Measurements from ENCODE around the gene B4GALNT2. TPM values are rescaled to one million over a fixed set of nuclear protein-coding genes. Genes with fewer than 3 reads are reported as not detected.
"Not testable (repeated sequence)": the region's sequence is repeated elsewhere in the genome, so short reads cannot be mapped to it uniquely, and the experiment has no call there.

Gene B4GALNT2
- total and polyA plus RNA-seq, 2 donors from 2014 or later, result 1.3 to 4.3 TPM

GRCh38 chr17:49170216-49170615 is 37.6 kb downstream of the B4GALNT2 start:
- no peak overlapping the region for H3K9ac ChIP-seq (ENCODE audit: low read length in 3 of 3)
- no peaks in the 10 kb centered on the region for H3K36me3 ChIP-seq (ENCODE audit: control insufficient read depth in 2 of 3, insufficient read depth in 3 of 3, low read length in 3 of 3)
- peaks cover 0 to 3% (median 0%) of the 10 kb centered on the region in 3 donors for H3K9me3 ChIP-seq (ENCODE audit: control insufficient read depth in 2 of 3, insufficient read depth in 1 of 3, low read length in 3 of 3)
- no peaks in the 10 kb centered on the region for H3K4me1 ChIP-seq (ENCODE audit: control insufficient read depth in 2 of 3, insufficient read depth in 2 of 3, low read depth in 1 of 3, low read length in 3 of 3)
- DNase-seq, result no peak
- no peak overlapping the region for H3K4me3 ChIP-seq (ENCODE audit: low read length in 3 of 3)
- no peak overlapping the region for H3K27ac ChIP-seq (ENCODE audit: low read depth in 2 of 2, low read length in 2 of 2)
- H3K27me3 ChIP-seq (ENCODE audit: control insufficient read depth, insufficient read depth, low read length), result no peaks in the 10 kb centered on the region
- no peak for FAIRE-seq
- no peak for TF ChIP-seq CTCF (IDR thresholded peaks at IDR 0.05; ENCODE audit: borderline replicate concordance, extremely low read depth, insufficient read depth)
- intact Hi-C loops (cut with DNase I), result no loop called here

- H3K4me1 ChIP-seq (ENCODE audit: control insufficient read depth in 2 of 3, insufficient read depth in 2 of 3, low read depth in 1 of 3, low read length in 3 of 3); H3K36me3 ChIP-seq (ENCODE audit: control insufficient read depth in 2 of 3, insufficient read depth in 3 of 3, low read length in 3 of 3); DNase-seq; H3K4me3 ChIP-seq (ENCODE audit: low read length in 3 of 3); FAIRE-seq; H3K27me3 ChIP-seq (ENCODE audit: control insufficient read depth, insufficient read depth, low read length); H3K27ac ChIP-seq (ENCODE audit: low read depth in 2 of 2, low read length in 2 of 2); H3K9me3 ChIP-seq (ENCODE audit: control insufficient read depth in 2 of 3, insufficient read depth in 1 of 3, low read length in 3 of 3); intact Hi-C loops (cut with DNase I); H3K9ac ChIP-seq (ENCODE audit: low read length in 3 of 3): not testable (repeated sequence)
Observed at GRCh38 chr17:49170711-49171110, 38.1 kb downstream of the B4GALNT2 start.

- H3K27me3 ChIP-seq (ENCODE audit: control insufficient read depth, insufficient read depth, low read length); intact Hi-C loops (cut with DNase I); H3K9ac ChIP-seq (ENCODE audit: low read length in 3 of 3); H3K36me3 ChIP-seq (ENCODE audit: control insufficient read depth in 2 of 3, insufficient read depth in 3 of 3, low read length in 3 of 3); H3K4me1 ChIP-seq (ENCODE audit: control insufficient read depth in 2 of 3, insufficient read depth in 2 of 3, low read depth in 1 of 3, low read length in 3 of 3); H3K4me3 ChIP-seq (ENCODE audit: low read length in 3 of 3); DNase-seq; H3K27ac ChIP-seq (ENCODE audit: low read depth in 2 of 2, low read length in 2 of 2); FAIRE-seq: not testable (repeated sequence)
- peaks cover 0 to 20% (median 2%) of the 10 kb centered on the region in 3 donors for H3K9me3 ChIP-seq (ENCODE audit: control insufficient read depth in 2 of 3, insufficient read depth in 1 of 3, low read length in 3 of 3)
Observed at GRCh38 chr17:49175978-49176377, 43.4 kb downstream of the B4GALNT2 start.

GRCh38 chr17:49180303-49180702 is 47.7 kb downstream of the B4GALNT2 start:
- DNase-seq, result peak in 4 of 5 donors; percentile 40 to 69 (median 50)
- intact Hi-C loops (cut with DNase I), result loop anchor here (5.0 kb wide), 1 partner anchor 47 kb away; no protein-coding TSS in a partner anchor
- Histone ChIP-seq H3K4me1 (ENCODE audit: control insufficient read depth in 2 of 3, insufficient read depth in 2 of 3, low read depth in 1 of 3, low read length in 3 of 3) (no peaks in the 10 kb centered on the region), H3K36me3 (ENCODE audit: control insufficient read depth in 2 of 3, insufficient read depth in 3 of 3, low read length in 3 of 3) (no peaks in the 10 kb centered on the region), H3K9me3 (ENCODE audit: control insufficient read depth in 2 of 3, insufficient read depth in 1 of 3, low read length in 3 of 3) (peaks cover 0 to 16% (median 2%) of the 10 kb centered on the region in 3 donors), H3K9ac (ENCODE audit: low read length in 3 of 3) (no peak overlapping the region), H3K4me3 (ENCODE audit: low read length in 3 of 3) (no peak overlapping the region), H3K27me3 (ENCODE audit: control insufficient read depth, insufficient read depth, low read length) (no peaks in the 10 kb centered on the region), H3K27ac (ENCODE audit: low read depth in 2 of 2, low read length in 2 of 2) (no peak overlapping the region)
- TF ChIP-seq CTCF (IDR thresholded peaks at IDR 0.05; ENCODE audit: borderline replicate concordance, extremely low read depth, insufficient read depth), result peak; percentile 73
- no peak for FAIRE-seq

All from kidney (tissue), 14 donors.